Subcutaneous abdominal adipose tissue (tissue), 5 donors: Measurements from ENCODE around the gene ARHGEF4.

Experiments used
- H3K27ac ChIP-seq: one replicate; pipeline ENCODE4 v1.7.0; 2013; ENCODE audit warnings: low read depth, mild to moderate bottlenecking, inconsistent platforms, low read length, moderate library complexity
- H3K27me3 ChIP-seq, 5 donors: one replicate each; pipeline ENCODE4 v1.7.0; 2013; ENCODE audit warnings: low read length in 5 of 5, inconsistent platforms in 1 of 5; ENCODE audit not compliant: control insufficient read depth in 5 of 5, insufficient read depth in 4 of 5
- H3K36me3 ChIP-seq, 5 donors: one replicate each; pipeline ENCODE4 v1.7.0; 2013; ENCODE audit warnings: low read length in 5 of 5; ENCODE audit not compliant: control insufficient read depth in 5 of 5, insufficient read depth in 5 of 5
- H3K4me1 ChIP-seq, 5 donors: one replicate each; pipeline ENCODE4 v1.7.0; 2013; ENCODE audit warnings: low read length in 5 of 5, mild to moderate bottlenecking in 3 of 5, moderate library complexity in 1 of 5; ENCODE audit not compliant: control insufficient read depth in 5 of 5, insufficient read depth in 5 of 5
- H3K4me3 ChIP-seq, 5 donors: one replicate each; pipeline ENCODE4 v1.7.0; 2013; ENCODE audit warnings: low read length in 5 of 5, low read depth in 1 of 5
- H3K9ac ChIP-seq, 5 donors: one replicate each; pipeline ENCODE4 v1.7.0; 2013; ENCODE audit warnings: low read length in 5 of 5, mild to moderate bottlenecking in 4 of 5, moderate library complexity in 3 of 5
- H3K9me3 ChIP-seq, 5 donors: one replicate each; pipeline ENCODE4 v1.7.0; 2013; ENCODE audit warnings: low read length in 5 of 5; ENCODE audit not compliant: control insufficient read depth in 5 of 5
- donor health status: healthy.
- donor health status: healthy.
- donor health status: healthy.
- donor health status: healthy.
- donor health status: healthy.

Gene ARHGEF4

GRCh38 chr2:131044075-131044756 lies 207.5 kb downstream of the ARHGEF4 start:
- no peak overlapping the region for H3K9ac ChIP-seq
- H3K36me3 ChIP-seq, result peaks cover 0 to 52% (median 32%) of the 10 kb centered on the region in 5 donors
- H3K27ac ChIP-seq, result no peak overlapping the region

GRCh38 chr2:131044757-131045150 lies 208.0 kb downstream of the ARHGEF4 start:
- Histone ChIP-seq H3K27ac (no peak overlapping the region), H3K9me3 (no peaks in the 10 kb centered on the region), H3K9ac (no peak overlapping the region), H3K27me3 (peaks cover 0 to 6% (median 0%) of the 10 kb centered on the region in 5 donors), H3K36me3 (peaks cover 0 to 58% (median 36%) of the 10 kb centered on the region in 5 donors), H3K4me3 (no peak overlapping the region), H3K4me1 (peaks cover 0 to 27% (median 5%) of the 10 kb centered on the region in 5 donors)

More at GRCh38 chr2:131044075-131044756, 207.5 kb downstream of the ARHGEF4 start:
- Histone ChIP-seq H3K4me1 (peaks cover 0 to 32% (median 5%) of the 10 kb centered on the region in 5 donors), H3K9me3 (no peaks in the 10 kb centered on the region), H3K27me3 (peaks cover 0 to 6% (median 0%) of the 10 kb centered on the region in 5 donors), H3K4me3 (no peak overlapping the region)

- no peaks in the 10 kb centered on the region for H3K9me3 ChIP-seq
- peaks cover 0 to 65% (median 42%) of the 10 kb centered on the region in 5 donors for H3K36me3 ChIP-seq
- H3K27ac ChIP-seq, result no peak overlapping the region
- H3K4me1 ChIP-seq, result peaks cover 0 to 20% (median 0%) of the 10 kb centered on the region in 5 donors
- no peak overlapping the region for H3K4me3 ChIP-seq
- no peak overlapping the region for H3K9ac ChIP-seq
- H3K27me3 ChIP-seq, result no peaks in the 10 kb centered on the region
Observed at GRCh38 chr2:131045286-131046027, 208.7 kb downstream of the ARHGEF4 start.

GRCh38 chr2:131046028-131046917 lies 209.6 kb downstream of the ARHGEF4 start:
- no peaks in the 10 kb centered on the region for H3K9me3 ChIP-seq
- H3K36me3 ChIP-seq, result peaks cover 0 to 70% (median 51%) of the 10 kb centered on the region in 5 donors
- H3K27me3 ChIP-seq, result no peaks in the 10 kb centered on the region
- H3K4me1 ChIP-seq, result peaks cover 0 to 17% (median 0%) of the 10 kb centered on the region in 5 donors
- H3K27ac ChIP-seq, result no peak overlapping the region
- H3K4me3 ChIP-seq, result no peak overlapping the region
- no peak overlapping the region for H3K9ac ChIP-seq

- Histone ChIP-seq H3K27ac (no peak overlapping the region), H3K4me3 (no peak overlapping the region), H3K9me3 (no peaks in the 10 kb centered on the region), H3K27me3 (no peaks in the 10 kb centered on the region), H3K9ac (no peak overlapping the region), H3K4me1 (peaks cover 0 to 17% (median 0%) of the 10 kb centered on the region in 5 donors), H3K36me3 (peaks cover 4 to 70% (median 54%) of the 10 kb centered on the region in 5 donors)
Observed at GRCh38 chr2:131046918-131047652, 210.4 kb downstream of the ARHGEF4 start.

- H3K4me1 ChIP-seq, result peaks cover 0 to 17% (median 0%) of the 10 kb centered on the region in 5 donors
- no peak overlapping the region for H3K27ac ChIP-seq
- H3K4me3 ChIP-seq, result no peak overlapping the region
- no peaks in the 10 kb centered on the region for H3K9me3 ChIP-seq
- no peak overlapping the region for H3K9ac ChIP-seq
- H3K27me3 ChIP-seq, result no peaks in the 10 kb centered on the region
- peaks cover 7 to 76% (median 64%) of the 10 kb centered on the region in 5 donors for H3K36me3 ChIP-seq
Observed at GRCh38 chr2:131047920-131048560, 211.3 kb downstream of the ARHGEF4 start.

GRCh38 chr2:131048641-131049040 lies 211.9 kb downstream of the ARHGEF4 start:
- H3K36me3 ChIP-seq, result peaks cover 9 to 82% (median 70%) of the 10 kb centered on the region in 5 donors
- H3K4me1 ChIP-seq, result peaks cover 0 to 17% (median 0%) of the 10 kb centered on the region in 5 donors
- no peak overlapping the region for H3K4me3 ChIP-seq
- no peaks in the 10 kb centered on the region for H3K27me3 ChIP-seq
- no peak overlapping the region for H3K9ac ChIP-seq
- no peak overlapping the region for H3K27ac ChIP-seq
- no peaks in the 10 kb centered on the region for H3K9me3 ChIP-seq

- H3K36me3 ChIP-seq, result peaks cover 9 to 83% (median 73%) of the 10 kb centered on the region in 5 donors
- peaks cover 0 to 17% (median 0%) of the 10 kb centered on the region in 5 donors for H3K4me1 ChIP-seq
- H3K27ac ChIP-seq, result no peak overlapping the region
- H3K27me3 ChIP-seq, result no peaks in the 10 kb centered on the region
- no peaks in the 10 kb centered on the region for H3K9me3 ChIP-seq
- H3K4me3 ChIP-seq, result no peak overlapping the region
- H3K9ac ChIP-seq, result no peak overlapping the region
Observed at GRCh38 chr2:131049150-131049718, 212.5 kb downstream of the ARHGEF4 start.
